ENCODE data around the gene TRIM65. TPM values are rescaled to one million over a fixed set of nuclear protein-coding genes. Genes with fewer than 3 reads are reported as not detected.

Gene TRIM65
- total and polyA plus RNA-seq, 2 of the 13 experiments (the other 11 are each of a cell fraction or from before 2014, with no cell fraction given): 10.3 to 22.4 TPM

DNA sequence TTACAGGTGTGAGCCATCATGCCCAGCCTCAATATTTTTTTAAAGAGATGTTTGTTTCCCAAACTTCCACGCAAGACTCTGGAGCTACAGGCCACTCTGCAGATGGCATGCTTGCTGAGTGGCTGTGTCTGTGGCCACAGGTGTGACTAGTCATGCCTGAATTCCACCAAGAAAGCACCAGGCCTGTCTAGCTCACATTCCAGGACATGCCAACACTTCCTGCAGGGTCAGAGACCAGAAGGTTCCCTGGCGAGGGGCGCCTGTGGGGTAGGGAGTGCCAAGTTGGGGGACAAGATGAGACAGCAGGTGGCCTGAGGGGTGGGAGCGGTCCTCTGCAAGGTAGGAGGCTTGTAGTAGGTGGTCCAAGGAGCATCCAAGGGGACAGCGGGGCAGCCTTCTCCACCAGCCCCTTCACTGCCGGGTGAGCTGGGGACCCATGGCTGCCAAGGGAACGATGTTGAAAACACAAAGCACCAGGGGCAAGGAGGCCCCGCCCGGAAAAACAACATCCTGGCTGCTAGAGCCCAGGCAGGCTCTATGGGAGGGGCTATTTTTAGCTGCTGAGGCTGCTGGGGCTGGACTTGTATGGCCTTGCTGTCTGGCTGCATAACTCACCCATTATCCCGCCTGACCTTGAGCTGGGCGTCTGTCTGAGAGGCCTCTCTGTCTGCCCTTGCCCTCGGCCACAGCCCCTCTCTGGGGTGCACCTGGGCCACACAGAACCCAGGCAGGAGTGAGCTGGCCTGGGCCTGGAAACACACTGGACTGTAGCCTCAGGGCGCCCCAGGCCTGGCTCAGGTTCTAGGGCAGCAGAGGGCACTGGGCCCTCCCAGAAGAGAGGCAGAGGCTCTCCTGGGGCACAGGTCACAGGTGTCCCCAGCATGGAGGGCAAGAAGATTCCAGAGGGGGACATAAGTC is 24.1 kb downstream of the TRIM65 start (continued):
- TF ChIP-seq ZFP90 (CRISPR knock-in tag; IDR thresholded peaks at IDR 0.05; ENCODE audit: borderline replicate concordance) (peak; percentile 94), MIER2 (CRISPR knock-in tag; IDR thresholded peaks at IDR 0.05) (0 out of 2 replicates have a peak, but pooled peaks have one; percentile 41), ZNF451 (CRISPR knock-in tag; IDR thresholded peaks at IDR 0.05) (peak; percentile 66; the same call in 1 of the 2 replicates), XBP1 (CRISPR knock-in tag; IDR thresholded peaks at IDR 0.05) (no peak), POLR2AphosphoS5 (IDR thresholded peaks at IDR 0.05; ENCODE audit: low read depth, low read length) (peak; percentile 67), ZFX (CRISPR knock-in tag; IDR thresholded peaks at IDR 0.05; ENCODE audit: low read depth) (peak; percentile 98), ZNF614 (CRISPR knock-in tag; IDR thresholded peaks at IDR 0.05; ENCODE audit: borderline replicate concordance) (peak; percentile 97), GZF1 (CRISPR knock-in tag; IDR thresholded peaks at IDR 0.05) (peak; percentile 82), SMAD3 (CRISPR knock-in tag; IDR thresholded peaks at IDR 0.05) (peak; percentile 89; the same call in 1 of the 2 replicates), EZH2 (conservative IDR thresholded peaks at IDR 0.05; ENCODE audit: low read depth, low read length) (no peak), KDM3A (CRISPR knock-in tag; IDR thresholded peaks at IDR 0.05; ENCODE audit: low read depth) (peak; percentile 82; the same call in 1 of the 2 replicates), YEATS4 (CRISPR knock-in tag; IDR thresholded peaks at IDR 0.05; ENCODE audit: borderline replicate concordance) (peak; percentile 86; the same call in 1 of the 2 replicates), MTA3 (CRISPR knock-in tag; IDR thresholded peaks at IDR 0.05) (no peak), RBFOX2 (IDR thresholded peaks at IDR 0.05; ENCODE audit: low read depth, low read length) (peak; percentile 85), JUN (CRISPR knock-in tag; IDR thresholded peaks at IDR 0.05) (peak; percentile 55; the same call in 1 of the 2 replicates), NRL (CRISPR knock-in tag; IDR thresholded peaks at IDR 0.05; ENCODE audit: borderline replicate concordance) (peak; percentile 60; the same call in 1 of the 2 replicates)
- TF ChIP-seq, protein P1, sequence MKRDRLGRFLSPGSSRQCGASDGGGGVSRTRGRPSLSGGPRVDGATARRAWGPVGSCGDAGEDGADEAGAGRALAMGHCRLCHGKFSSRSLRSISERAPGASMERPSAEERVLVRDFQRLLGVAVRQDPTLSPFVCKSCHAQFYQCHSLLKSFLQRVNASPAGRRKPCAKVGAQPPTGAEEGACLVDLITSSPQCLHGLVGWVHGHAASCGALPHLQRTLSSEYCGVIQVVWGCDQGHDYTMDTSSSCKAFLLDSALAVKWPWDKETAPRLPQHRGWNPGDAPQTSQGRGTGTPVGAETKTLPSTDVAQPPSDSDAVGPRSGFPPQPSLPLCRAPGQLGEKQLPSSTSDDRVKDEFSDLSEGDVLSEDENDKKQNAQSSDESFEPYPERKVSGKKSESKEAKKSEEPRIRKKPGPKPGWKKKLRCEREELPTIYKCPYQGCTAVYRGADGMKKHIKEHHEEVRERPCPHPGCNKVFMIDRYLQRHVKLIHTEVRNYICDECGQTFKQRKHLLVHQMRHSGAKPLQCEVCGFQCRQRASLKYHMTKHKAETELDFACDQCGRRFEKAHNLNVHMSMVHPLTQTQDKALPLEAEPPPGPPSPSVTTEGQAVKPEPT (CRISPR knock-in tag; IDR thresholded peaks at IDR 0.05; ENCODE audit: low read depth): peak; percentile 44; the same call in 1 of the 2 replicates
- TF ChIP-seq, protein P2, sequence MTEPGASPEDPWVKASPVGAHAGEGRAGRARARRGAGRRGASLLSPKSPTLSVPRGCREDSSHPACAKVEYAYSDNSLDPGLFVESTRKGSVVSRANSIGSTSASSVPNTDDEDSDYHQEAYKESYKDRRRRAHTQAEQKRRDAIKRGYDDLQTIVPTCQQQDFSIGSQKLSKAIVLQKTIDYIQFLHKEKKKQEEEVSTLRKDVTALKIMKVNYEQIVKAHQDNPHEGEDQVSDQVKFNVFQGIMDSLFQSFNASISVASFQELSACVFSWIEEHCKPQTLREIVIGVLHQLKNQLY (CRISPR knock-in tag; IDR thresholded peaks at IDR 0.05): peak; percentile 81; the same call in 1 of the 2 replicates
- TF ChIP-seq, protein P3, sequence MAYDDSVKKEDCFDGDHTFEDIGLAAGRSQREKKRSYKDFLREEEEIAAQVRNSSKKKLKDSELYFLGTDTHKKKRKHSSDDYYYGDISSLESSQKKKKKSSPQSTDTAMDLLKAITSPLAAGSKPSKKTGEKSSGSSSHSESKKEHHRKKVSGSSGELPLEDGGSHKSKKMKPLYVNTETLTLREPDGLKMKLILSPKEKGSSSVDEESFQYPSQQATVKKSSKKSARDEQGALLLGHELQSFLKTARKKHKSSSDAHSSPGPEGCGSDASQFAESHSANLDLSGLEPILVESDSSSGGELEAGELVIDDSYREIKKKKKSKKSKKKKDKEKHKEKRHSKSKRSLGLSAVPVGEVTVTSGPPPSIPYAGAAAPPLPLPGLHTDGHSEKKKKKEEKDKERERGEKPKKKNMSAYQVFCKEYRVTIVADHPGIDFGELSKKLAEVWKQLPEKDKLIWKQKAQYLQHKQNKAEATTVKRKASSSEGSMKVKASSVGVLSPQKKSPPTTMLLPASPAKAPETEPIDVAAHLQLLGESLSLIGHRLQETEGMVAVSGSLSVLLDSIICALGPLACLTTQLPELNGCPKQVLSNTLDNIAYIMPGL (CRISPR knock-in tag; IDR thresholded peaks at IDR 0.05; ENCODE audit: borderline replicate concordance in 1 of 2, low read depth in 1 of 2): peak in 1 of 2 experiments; percentile 85; a peak in 3 of 4 replicates
- TF ChIP-seq, protein P4, sequence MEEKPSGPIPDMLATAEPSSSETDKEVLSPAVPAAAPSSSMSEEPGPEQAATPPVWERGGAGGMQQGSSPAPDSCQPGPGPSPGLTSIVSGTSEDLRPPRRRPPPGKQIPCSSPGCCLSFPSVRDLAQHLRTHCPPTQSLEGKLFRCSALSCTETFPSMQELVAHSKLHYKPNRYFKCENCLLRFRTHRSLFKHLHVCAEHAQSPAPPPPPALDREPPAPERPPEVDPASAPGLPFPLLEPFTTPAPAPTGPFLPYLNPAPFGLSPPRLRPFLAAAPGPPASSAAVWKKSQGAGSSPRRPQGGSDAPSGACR (CRISPR knock-in tag; IDR thresholded peaks at IDR 0.05): peak; percentile 93
- TF ChIP-seq, protein P5, sequence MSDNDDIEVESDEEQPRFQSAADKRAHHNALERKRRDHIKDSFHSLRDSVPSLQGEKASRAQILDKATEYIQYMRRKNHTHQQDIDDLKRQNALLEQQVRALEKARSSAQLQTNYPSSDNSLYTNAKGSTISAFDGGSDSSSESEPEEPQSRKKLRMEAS (IDR thresholded peaks at IDR 0.05): peak; percentile 75

All from HepG2 (cell line).